Measurements from ENCODE around the gene P2RY6. TPM values are rescaled to one million over a fixed set of nuclear protein-coding genes. Genes with fewer than 3 reads are reported as not detected.

Gene P2RY6
- total RNA-seq, 3 donors from 2014 or later, result 1.9 to 4.3 (median 2.8) TPM

GRCh38 chr11:73340164-73340563 lies 68.0 kb downstream of the P2RY6 start:
- no peaks in the 10 kb centered on the region for H3K4me1 ChIP-seq (ENCODE audit: low read depth)
- no peaks in the 10 kb centered on the region for H3K36me3 ChIP-seq (ENCODE audit: low read depth)
- intact Hi-C loops (cut with DNase I, micrococcal nuclease), result no loop called here
- H3K9me3 ChIP-seq, result no peaks in the 10 kb centered on the region
- no peak overlapping the region for H3K4me3 ChIP-seq
- DNase-seq, result no peak
- TF ChIP-seq CTCF (IDR thresholded peaks at IDR 0.05), result no peak
- ATAC-seq, result no peak

- Histone ChIP-seq H3K9me3 (no peaks in the 10 kb centered on the region), H3K36me3 (ENCODE audit: low read depth) (no peaks in the 10 kb centered on the region), H3K4me1 (ENCODE audit: low read depth) (no peaks in the 10 kb centered on the region), H3K4me3 (no peak overlapping the region)
- DNase-seq (no peak), ATAC-seq (peak; percentile 45)
- no peak for TF ChIP-seq CTCF (IDR thresholded peaks at IDR 0.05)
- intact Hi-C loops (cut with DNase I, micrococcal nuclease), result no loop called here
Observed at GRCh38 chr11:73342633-73343032, 70.5 kb downstream of the P2RY6 start.

GRCh38 chr11:73343076-73343873 lies 71.1 kb downstream of the P2RY6 start:
- no peak for ATAC-seq
- TF ChIP-seq CTCF (IDR thresholded peaks at IDR 0.05), result no peak
- intact Hi-C loops (cut with DNase I, micrococcal nuclease), result no loop called here
- DNase-seq, result no peak
- Histone ChIP-seq H3K9me3 (no peaks in the 10 kb centered on the region), H3K36me3 (ENCODE audit: low read depth) (no peaks in the 10 kb centered on the region), H3K4me1 (ENCODE audit: low read depth) (no peaks in the 10 kb centered on the region), H3K4me3 (no peak overlapping the region)

GRCh38 chr11:73344191-73344607 lies 72.1 kb downstream of the P2RY6 start:
- DNase-seq (no peak), ATAC-seq (no peak)
- intact Hi-C loops (cut with DNase I, micrococcal nuclease), result no loop called here
- H3K4me3 ChIP-seq, result no peak overlapping the region
- no peaks in the 10 kb centered on the region for H3K4me1 ChIP-seq (ENCODE audit: low read depth)
- no peak for TF ChIP-seq CTCF (IDR thresholded peaks at IDR 0.05)
- H3K36me3 ChIP-seq (ENCODE audit: low read depth), result no peaks in the 10 kb centered on the region
- no peaks in the 10 kb centered on the region for H3K9me3 ChIP-seq

- intact Hi-C loops (cut with DNase I, micrococcal nuclease), result no loop called here
- H3K4me1 ChIP-seq (ENCODE audit: low read depth), result no peaks in the 10 kb centered on the region
- H3K36me3 ChIP-seq (ENCODE audit: low read depth), result no peaks in the 10 kb centered on the region
- no peak overlapping the region for H3K4me3 ChIP-seq
- H3K9me3 ChIP-seq, result no peaks in the 10 kb centered on the region
- ATAC-seq (no peak), DNase-seq (no peak)
- TF ChIP-seq CTCF (IDR thresholded peaks at IDR 0.05), result no peak
Observed at GRCh38 chr11:73345481-73346160, 73.5 kb downstream of the P2RY6 start.

Data from mucosa of descending colon (tissue), 3 donors.